ENCODE data around the gene DHODH.
"Not testable (repeated sequence)": the region's sequence is repeated elsewhere in the genome, so short reads cannot be mapped to it uniquely, and the experiment has no call there.

GRCh38 chr16:72008065-72008423 is 500 bp upstream of the DHODH start:
- TF ChIP-seq, protein P1, sequence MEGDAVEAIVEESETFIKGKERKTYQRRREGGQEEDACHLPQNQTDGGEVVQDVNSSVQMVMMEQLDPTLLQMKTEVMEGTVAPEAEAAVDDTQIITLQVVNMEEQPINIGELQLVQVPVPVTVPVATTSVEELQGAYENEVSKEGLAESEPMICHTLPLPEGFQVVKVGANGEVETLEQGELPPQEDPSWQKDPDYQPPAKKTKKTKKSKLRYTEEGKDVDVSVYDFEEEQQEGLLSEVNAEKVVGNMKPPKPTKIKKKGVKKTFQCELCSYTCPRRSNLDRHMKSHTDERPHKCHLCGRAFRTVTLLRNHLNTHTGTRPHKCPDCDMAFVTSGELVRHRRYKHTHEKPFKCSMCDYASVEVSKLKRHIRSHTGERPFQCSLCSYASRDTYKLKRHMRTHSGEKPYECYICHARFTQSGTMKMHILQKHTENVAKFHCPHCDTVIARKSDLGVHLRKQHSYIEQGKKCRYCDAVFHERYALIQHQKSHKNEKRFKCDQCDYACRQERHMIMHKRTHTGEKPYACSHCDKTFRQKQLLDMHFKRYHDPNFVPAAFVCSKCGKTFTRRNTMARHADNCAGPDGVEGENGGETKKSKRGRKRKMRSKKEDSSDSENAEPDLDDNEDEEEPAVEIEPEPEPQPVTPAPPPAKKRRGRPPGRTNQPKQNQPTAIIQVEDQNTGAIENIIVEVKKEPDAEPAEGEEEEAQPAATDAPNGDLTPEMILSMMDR (IDR thresholded peaks at IDR 0.05; ENCODE audit: insufficient read depth, low read depth, low read length) = not testable (repeated sequence)
- not testable (repeated sequence) for TF ChIP-seq EZH2 (IDR thresholded peaks at IDR 0.05; ENCODE audit: insufficient read depth, low read length)

Measured in astrocyte (in vitro differentiated cells and primary cell).